Measurements from ENCODE around the gene FOXK1. TPM values are rescaled to one million over a fixed set of nuclear protein-coding genes. Genes with fewer than 3 reads are reported as not detected.

The FOXK1 gene
- total and polyA plus RNA-seq, 9 of the 15 experiments (the other 6 are each of a cell fraction or from before 2014, with no cell fraction given): 0.32 to 45.5 (median 8.1) TPM

DNA sequence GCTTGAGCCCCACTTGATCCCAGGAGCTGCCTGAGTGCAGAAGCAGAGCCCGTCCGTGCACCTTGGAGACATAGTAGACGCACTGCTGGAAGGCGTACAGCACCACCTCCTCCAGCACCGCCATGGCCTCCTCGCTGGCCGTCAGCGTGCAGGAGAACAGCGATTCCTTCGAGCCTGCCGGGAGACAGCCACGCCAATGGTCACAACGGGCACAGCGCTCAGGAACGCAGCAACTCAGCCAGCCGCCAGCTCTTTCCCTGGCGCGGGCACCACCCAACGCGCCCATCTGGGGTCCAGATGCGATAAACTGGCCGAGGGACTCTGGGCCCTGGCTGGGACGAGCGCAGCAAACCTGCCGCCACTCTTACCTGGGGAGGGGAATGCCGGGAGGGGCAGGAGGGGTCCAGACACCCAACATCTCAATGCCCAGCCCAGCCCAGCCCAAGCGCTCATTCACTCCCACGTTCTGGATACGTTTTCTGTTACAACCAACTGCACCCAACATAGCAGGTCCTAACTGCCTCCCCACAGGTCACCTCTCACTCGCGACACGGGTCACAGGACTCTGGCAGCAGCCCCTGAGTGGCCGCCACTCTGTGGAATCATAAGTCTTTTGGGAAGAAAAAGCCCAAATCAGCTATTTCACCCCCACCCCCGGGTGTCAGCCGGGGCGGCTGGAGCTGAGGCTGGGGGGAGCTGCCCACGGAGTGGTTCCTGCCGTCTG is 135.2 kb downstream of the FOXK1 start:
- Histone ChIP-seq H3K36me3 (ENCODE audit: control insufficient read depth, insufficient read depth, low read length) (no peaks in the 10 kb centered on the region), H3K4me3 (no peak overlapping the region), H4K20me1 (replicated peaks; ENCODE audit: control insufficient read depth, insufficient read depth, low read length) (no peaks in the 10 kb centered on the region), H3K9me3 (replicated peaks; ENCODE audit: control insufficient read depth, insufficient read depth, low read depth, low read length) (no peaks in the 10 kb centered on the region), H3K79me2 (ENCODE audit: control insufficient read depth, insufficient read depth, low read length) (no peaks in the 10 kb centered on the region), H3K9ac (ENCODE audit: insufficient read depth in 1 of 2, low read depth in 2 of 2, low read length in 2 of 2) (no peak overlapping the region), H3K4me1 (replicated peaks in 1 of 2; ENCODE audit: control insufficient read depth in 2 of 2, insufficient read depth in 2 of 2, low read length in 2 of 2) (peaks cover 0 to 56% of the 10 kb centered on the region in 2 experiments; a peak in 2 of 5 replicates), H3K27ac (ENCODE audit: extremely low read depth, low read depth, low read length) (no peak overlapping the region), H3K9me1 (ENCODE audit: control insufficient read depth, insufficient read depth, low read length) (no peaks in the 10 kb centered on the region), H3K4me2 (ENCODE audit: insufficient read depth, low read length) (no peak overlapping the region), H2AFZ (ENCODE audit: low read depth, low read length) (no peak overlapping the region), H3K27me3 (ENCODE audit: control insufficient read depth in 2 of 2, insufficient read depth in 2 of 2, low read length in 2 of 2) (peaks cover 0 to 5% of the 10 kb centered on the region in 2 experiments; a peak in 1 of 5 replicates)
- in situ Hi-C loops (cut with MboI): no loop called here
- no peak for DNase-seq (ENCODE audit: extremely low read depth in 1 of 4, low spot score in 3 of 4)
- ATAC-seq: no peak
- ChIA-PET CTCF (ENCODE audit: low intra/inter-chr PET ratio) (no interaction called here), POLR2A (interaction anchor here (0.5 to 1.1 kb wide), 2 partner anchors 9 to 71 kb away, joined by 3 read pairs; no protein-coding TSS in a partner anchor)
- TF ChIP-seq ZNF408 (CRISPR knock-in tag; IDR thresholded peaks at IDR 0.05; ENCODE audit: low read depth) (no peak), NCOR1 (IDR thresholded peaks at IDR 0.05) (no peak), NR2C2 (CRISPR knock-in tag; IDR thresholded peaks at IDR 0.05) (no peak), NR2C2 (tag; IDR thresholded peaks at IDR 0.05) (no peak), STAT5A (IDR thresholded peaks at IDR 0.05; ENCODE audit: borderline replicate concordance, low read length) (no peak), KDM1A (IDR thresholded peaks at IDR 0.05) (no peak), ZBTB17 (CRISPR knock-in tag; IDR thresholded peaks at IDR 0.05) (no peak), NR2F6 (CRISPR knock-in tag; IDR thresholded peaks at IDR 0.05) (no peak)
- TF ChIP-seq, protein P1, sequence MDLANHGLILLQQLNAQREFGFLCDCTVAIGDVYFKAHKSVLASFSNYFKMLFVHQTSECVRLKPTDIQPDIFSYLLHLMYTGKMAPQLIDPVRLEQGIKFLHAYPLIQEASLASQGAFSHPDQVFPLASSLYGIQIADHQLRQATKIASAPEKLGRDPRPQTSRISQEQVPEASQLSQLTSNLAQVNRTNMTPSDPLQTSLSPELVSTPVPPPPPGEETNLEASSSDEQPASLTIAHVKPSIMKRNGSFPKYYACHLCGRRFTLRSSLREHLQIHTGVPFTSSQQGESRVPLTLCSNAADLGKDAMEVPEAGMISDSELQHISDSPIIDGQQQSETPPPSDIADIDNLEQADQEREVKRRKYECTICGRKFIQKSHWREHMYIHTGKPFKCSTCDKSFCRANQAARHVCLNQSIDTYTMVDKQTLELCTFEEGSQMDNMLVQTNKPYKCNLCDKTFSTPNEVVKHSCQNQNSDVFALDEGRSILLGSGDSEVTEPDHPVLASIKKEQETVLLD (IDR thresholded peaks at IDR 0.05): no peak
- TF ChIP-seq, protein P2, sequence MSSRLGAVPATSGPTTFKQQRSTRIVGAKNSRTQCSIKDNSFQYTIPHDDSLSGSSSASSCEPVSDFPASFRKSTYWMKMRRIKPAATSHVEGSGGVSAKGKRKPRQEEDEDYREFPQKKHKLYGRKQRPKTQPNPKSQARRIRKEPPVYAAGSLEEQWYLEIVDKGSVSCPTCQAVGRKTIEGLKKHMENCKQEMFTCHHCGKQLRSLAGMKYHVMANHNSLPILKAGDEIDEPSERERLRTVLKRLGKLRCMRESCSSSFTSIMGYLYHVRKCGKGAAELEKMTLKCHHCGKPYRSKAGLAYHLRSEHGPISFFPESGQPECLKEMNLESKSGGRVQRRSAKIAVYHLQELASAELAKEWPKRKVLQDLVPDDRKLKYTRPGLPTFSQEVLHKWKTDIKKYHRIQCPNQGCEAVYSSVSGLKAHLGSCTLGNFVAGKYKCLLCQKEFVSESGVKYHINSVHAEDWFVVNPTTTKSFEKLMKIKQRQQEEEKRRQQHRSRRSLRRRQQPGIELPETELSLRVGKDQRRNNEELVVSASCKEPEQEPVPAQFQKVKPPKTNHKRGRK (tag; IDR thresholded peaks at IDR 0.05): no peak
- TF ChIP-seq, protein P3, sequence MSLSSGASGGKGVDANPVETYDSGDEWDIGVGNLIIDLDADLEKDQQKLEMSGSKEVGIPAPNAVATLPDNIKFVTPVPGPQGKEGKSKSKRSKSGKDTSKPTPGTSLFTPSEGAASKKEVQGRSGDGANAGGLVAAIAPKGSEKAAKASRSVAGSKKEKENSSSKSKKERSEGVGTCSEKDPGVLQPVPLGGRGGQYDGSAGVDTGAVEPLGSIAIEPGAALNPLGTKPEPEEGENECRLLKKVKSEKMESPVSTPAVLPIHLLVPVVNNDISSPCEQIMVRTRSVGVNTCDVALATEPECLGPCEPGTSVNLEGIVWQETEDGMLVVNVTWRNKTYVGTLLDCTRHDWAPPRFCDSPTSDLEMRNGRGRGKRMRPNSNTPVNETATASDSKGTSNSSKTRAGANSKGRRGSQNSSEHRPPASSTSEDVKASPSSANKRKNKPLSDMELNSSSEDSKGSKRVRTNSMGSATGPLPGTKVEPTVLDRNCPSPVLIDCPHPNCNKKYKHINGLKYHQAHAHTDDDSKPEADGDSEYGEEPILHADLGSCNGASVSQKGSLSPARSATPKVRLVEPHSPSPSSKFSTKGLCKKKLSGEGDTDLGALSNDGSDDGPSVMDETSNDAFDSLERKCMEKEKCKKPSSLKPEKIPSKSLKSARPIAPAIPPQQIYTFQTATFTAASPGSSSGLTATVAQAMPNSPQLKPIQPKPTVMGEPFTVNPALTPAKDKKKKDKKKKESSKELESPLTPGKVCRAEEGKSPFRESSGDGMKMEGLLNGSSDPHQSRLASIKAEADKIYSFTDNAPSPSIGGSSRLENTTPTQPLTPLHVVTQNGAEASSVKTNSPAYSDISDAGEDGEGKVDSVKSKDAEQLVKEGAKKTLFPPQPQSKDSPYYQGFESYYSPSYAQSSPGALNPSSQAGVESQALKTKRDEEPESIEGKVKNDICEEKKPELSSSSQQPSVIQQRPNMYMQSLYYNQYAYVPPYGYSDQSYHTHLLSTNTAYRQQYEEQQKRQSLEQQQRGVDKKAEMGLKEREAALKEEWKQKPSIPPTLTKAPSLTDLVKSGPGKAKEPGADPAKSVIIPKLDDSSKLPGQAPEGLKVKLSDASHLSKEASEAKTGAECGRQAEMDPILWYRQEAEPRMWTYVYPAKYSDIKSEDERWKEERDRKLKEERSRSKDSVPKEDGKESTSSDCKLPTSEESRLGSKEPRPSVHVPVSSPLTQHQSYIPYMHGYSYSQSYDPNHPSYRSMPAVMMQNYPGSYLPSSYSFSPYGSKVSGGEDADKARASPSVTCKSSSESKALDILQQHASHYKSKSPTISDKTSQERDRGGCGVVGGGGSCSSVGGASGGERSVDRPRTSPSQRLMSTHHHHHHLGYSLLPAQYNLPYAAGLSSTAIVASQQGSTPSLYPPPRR (CRISPR knock-in tag; IDR thresholded peaks at IDR 0.05; ENCODE audit: borderline replicate concordance): no peak
- intact Hi-C loops (cut with micrococcal nuclease): no loop called here
- no TSS peak for BruUV-seq (replicated peaks)
- 57% methylated on average over 34 of the region's 38 CpGs for WGBS (ENCODE audit: insufficient coverage, low coverage, missing lambda C conversion rate)
- no peak for FAIRE-seq

All from K562 (cell line).